GM04504 (cell line): ENCODE measurements around the gene TNFRSF12A.

Experiments
- DNase-seq: peaks from one replicate; pipeline ENCODE4 v3.0.0-alpha.2; 2012; ENCODE audit warnings: low read depth

The TNFRSF12A gene

DNA sequence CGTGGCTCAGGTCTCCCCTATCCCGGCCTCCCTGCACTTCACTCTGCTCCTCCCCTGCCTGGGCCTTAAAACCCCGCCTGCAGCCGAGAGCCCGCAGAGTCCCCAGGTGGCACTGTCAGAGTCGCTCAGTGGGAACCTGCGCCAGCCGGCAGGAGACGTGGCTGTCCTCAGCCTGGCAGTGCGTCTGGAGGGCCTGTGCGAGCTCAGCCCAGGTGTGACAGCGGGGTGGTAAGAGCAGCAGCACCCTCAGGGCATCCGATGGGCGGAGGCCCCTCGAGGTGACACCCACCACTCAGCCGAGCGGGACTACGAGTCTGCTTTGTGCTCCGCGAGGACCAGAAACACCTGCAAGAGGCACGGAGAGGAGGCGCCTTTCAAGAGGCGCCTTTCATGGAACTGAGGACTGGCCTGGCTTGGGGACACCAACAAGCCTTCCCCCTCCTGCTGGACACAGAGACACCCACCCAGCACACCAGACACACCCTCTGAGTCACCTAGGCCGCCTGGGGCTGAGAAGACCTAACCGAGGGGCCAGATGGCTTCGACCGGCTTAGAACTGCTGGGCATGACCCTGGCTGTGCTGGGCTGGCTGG, 7.2 kb upstream of the TNFRSF12A start, which contains the start of gene CLDN9:
Gene CLDN9 (plus strand): TSS at position 96 of the 593 bp plus-strand sequence. CDS start 440 bp downstream, at position 536.
- DNase-seq, result no peak

DNA sequence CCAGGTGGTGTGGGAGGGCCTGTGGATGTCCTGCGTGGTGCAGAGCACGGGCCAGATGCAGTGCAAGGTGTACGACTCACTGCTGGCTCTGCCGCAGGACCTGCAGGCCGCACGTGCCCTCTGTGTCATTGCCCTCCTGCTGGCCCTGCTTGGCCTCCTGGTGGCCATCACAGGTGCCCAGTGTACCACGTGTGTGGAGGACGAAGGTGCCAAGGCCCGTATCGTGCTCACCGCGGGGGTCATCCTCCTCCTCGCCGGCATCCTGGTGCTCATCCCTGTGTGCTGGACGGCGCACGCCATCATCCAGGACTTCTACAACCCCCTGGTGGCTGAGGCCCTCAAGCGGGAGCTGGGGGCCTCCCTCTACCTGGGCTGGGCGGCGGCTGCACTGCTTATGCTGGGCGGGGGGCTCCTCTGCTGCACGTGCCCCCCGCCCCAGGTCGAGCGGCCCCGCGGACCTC, 6.6 kb upstream of the TNFRSF12A start:
- DNase-seq, result no peak

DNA sequence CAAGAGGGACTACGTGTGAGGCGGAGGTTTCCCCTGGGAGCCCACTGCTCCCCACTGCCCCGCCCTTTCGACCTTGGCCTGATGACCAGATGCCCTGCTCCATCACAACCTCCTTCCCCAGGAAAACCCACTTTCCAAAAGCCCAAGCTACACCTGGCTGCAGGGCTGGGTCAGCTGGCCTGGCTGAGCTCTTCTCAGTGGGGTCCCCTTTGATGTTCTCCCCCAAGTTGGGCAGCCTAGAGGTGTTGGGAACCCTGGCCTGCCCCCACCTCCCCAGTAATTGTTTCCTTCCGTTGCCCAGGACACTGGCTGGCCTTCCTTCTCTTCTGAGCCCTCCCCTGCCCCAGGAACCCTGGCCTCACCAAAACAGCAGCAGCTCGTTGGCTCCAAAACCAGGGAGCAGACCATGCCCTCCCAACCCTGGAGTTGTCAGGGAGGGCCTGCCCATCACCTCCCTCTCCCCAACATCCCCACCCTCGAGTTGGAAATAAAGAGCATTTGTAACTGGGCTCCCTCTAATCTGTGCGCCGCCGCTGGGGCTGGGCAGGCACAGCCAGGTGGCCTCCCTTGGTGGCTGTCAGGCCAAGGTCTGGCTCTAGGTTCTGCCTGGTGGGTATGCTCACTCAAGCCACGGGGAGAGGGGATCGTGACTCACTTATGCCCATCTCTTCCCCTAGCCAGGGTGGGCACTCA, 6.0 kb upstream of the TNFRSF12A start:
- DNase-seq, result no peak

DNA sequence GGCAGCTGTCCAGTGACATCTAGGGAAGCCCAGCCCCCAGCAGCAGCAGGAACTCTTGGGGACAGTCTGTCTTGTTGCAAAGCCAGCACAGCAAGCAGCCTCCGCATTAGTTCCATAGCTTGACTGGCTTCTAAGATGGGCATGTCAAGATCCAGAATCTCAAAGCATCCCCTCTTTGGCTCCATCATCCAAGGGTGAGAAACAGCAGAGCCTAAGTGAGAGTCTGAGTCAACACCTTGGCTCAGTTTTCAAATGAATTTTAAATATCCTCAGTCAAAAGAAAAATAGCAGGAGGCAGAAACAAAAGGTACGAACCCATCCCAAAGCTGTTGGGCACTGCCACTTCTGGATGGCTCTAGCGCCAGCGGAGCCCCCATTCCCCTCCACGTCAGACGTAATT, 5.2 kb upstream of the TNFRSF12A start:
- no peak for DNase-seq

DNA sequence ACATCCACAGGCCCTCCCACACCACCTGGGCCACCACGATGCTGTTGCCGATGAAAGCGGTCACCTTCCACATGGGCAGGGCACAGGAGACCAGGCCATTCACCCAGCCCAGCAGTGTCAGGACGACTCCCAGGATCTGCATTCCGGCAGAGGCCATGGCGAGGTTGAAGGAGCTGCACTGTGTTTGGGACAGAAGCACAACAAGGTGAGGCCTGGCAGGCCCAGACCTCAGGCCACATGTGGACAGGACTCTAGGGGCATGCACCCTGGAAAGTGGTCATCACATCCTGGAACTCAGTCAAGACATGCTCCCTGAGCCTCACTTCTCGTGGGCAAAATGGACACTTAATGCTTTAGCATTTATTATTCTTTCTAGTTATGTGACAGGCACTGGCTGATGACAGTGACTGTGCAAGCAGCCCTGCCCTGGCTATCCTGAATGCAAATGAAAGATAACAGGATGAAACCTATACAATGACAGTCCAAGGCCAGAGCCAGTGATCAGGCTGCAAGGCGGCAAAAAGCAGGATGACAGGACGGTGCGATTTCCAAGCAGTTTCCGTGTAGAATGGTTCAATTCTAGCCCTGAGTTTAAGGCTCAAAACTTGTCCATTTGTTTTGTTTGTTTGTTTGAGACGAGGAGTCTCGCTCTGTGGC, 4.2 kb upstream of the TNFRSF12A start:
- DNase-seq, result no peak

DNA sequence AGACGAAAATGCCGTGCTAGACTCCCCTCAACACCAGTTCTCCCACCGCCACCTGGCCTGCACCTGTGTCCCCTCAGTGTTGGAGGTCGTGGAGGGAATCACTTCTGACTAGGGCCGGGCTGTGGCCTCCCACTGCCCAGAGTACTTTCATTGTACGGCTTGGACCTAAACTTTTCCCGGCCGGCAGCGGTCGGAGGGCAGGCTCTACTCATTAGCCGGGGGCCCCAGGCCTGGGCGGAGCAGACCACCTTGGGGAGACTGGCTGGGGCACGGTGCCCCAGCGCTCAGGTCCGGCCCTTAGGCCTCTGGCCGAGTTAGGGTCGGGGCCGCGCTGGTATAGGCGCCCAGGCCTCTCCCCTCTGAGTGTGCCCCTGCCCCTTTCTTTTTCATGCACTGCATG, 2.8 kb upstream of the TNFRSF12A start:
- no peak for DNase-seq

DNA sequence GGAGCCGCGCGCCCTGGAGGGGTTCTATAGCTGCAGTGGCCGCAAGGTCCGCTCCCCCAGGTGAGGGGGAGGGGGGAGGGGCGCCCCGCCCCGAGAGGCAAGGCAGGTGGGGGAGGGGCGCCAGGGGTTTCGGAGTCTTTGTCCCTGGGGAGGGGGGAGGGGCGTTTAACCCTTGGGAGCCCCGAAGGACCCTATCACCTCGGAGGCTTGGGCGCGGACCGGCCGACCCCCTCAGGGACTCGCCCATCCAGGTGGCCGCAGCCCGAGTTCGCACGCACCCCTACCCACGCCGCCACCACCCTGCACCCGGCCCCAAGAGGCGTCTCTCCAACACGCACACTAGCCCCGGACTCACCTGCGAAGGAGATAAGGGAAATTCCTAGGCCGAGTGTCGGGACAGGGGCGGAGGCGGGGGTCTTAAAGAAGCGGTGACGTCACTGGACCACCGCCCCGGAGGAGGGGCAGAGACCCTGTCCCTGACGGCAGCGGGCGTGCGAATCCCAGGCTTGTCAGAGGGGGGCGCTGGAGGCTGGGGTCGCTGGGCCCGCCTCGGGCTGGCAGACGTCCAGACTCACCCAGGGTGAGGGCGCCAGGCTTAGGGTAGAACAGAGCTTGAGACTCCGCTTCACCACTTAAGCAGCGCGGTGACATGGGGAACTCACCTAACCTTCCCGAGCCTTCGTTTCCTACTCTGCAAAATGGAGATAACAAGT, 2.2 kb upstream of the TNFRSF12A start, which contains the start of gene CLDN6:
Gene CLDN6 (minus strand): TSS at position 390 of the 713 bp plus-strand sequence. CDS start 2,162 bp downstream, outside the sequence.
- no peak for DNase-seq

DNA sequence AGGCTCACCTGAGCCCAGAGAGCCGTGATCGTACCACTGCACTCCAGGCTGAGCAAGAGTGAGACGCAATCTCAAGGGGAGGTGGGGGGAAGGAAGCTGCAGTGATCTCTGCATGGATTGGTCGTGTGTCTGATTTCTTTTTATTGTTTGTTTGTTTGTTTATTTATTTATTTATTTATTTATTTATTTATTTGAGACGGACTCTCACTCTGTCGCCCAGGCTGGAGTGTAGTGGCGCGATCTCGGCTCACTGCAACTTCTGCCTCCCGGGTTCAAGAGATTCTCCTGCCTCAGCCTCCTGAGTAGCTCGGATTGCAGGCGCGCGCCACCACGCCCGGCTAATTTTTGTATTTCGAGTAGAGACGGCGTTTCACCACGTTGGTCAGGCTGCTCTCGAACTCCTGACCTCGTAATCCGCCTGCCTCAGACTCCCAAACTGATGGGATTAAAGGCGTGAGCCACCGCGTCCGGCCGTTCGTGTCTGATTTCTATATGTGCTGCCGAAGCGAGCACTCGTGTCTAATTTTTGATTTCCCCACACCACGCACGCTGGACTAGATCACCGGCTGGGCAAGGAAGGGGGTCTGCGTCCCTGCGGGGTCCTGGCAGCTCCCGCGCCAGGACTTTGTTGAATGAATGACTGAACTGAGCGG, 448 bp upstream of the TNFRSF12A start:
- DNase-seq, result no peak

DNA sequence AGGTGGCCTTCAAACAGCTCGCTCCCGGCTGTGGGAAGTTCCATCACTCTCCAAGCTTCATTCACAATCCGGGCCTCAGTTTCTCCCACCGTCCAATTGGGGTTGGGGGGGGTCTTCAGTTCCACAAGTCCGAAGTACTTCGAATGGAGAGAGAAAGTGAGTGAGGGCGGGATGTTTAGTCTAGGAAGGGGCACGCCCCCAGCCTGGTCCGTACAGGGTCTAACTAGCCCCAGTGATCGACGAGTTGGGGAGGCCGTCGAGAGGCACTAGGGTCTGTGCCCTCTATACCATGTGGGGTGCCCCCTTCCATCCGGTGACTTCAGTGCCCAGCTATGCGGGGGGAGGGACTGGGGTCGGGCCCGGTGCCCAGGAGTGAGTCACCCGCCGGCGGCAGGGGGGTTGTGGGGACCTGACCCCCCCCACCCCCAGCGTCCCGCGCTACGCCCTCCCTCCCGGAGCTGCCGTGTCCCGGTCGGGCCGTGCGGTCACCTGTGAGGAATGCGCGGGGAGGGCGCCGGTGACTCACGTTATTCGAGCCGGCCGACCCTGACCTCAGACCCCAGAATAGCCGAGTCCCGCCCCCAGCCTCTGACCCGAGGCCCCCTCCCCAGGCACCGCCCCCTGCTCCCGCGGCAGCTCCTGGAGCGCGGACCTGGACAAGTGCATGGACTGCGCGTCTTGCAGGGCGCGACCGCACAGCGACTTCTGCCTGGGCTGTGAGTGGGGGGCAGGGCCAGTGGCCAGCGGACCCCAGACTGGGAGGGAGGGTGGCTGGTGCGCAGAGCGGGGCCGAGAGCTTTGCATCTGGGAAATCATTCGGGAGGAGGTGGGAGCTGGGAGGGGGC, 658 bp downstream of the TNFRSF12A start:
- peak; percentile 80 for DNase-seq

DNA sequence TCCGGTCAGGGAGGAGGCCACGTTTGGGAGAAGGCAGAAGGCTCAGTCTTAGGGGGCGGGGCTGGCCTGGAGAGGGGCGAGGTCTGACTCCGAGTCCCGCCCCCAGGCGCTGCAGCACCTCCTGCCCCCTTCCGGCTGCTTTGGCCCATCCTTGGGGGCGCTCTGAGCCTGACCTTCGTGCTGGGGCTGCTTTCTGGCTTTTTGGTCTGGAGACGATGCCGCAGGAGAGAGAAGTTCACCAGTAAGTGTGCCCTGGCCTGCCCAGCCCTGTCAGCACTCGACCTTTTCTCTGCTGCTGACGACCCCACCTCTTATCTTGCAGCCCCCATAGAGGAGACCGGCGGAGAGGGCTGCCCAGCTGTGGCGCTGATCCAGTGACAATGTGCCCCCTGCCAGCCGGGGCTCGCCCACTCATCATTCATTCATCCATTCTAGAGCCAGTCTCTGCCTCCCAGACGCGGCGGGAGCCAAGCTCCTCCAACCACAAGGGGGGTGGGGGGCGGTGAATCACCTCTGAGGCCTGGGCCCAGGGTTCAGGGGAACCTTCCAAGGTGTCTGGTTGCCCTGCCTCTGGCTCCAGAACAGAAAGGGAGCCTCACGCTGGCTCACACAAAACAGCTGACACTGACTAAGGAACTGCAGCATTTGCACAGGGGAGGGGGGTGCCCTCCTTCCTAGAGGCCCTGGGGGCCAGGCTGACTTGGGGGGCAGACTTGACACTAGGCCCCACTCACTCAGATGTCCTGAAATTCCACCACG, 1.5 kb downstream of the TNFRSF12A start:
- DNase-seq, result peak; percentile 94

DNA sequence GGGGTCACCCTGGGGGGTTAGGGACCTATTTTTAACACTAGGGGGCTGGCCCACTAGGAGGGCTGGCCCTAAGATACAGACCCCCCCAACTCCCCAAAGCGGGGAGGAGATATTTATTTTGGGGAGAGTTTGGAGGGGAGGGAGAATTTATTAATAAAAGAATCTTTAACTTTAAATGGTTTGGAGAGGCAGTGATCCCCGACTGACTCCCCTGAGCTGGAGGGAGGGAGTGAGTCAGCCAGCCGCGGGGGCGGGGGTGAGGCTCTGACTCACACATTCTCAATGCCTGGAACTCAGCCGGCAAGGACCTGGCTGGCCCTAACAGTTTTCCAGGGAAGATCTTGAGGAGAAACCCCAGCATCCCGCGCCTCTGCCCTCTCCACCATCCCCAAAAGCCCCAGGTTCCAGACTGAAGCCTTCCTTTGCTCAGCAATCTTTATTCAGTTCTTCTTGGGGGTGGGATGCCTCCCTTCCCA, 2.1 kb downstream of the TNFRSF12A start:
- DNase-seq, result peak; percentile 91

DNA sequence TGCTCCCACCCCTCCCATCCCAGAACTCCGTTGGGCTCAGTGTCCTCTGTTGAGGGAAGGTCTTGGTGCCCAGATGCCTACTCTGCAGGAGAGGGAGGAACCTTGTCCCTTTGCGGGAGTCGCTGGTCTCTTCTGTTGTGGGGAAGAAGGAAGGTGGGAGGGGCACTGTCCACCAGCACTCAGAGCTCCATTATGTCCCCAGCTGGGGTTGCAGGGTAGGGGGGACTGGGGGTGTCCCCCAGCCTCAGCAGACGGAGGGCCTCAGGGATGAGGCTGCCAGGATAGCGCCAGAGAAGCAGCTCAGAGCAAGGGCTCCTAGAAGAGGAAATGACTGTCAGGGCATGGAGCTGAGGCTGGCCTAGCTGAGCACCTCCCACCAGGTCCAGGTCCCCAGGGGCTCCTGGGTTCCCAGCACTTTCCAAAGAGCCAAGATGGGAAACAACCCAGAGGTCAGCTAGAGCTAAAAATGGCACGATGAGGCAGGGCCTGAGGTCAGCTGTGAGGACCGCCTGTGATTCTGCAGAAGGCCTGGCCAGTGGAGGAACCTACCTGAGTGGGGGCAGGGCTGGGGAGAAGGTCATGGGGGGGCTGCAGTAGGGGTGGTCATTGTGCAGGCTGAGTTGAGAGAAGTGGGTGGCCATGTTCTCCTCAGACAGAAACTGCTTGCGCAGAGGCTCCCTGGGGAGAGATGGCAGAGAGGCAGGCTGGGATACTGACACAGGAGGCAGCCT, 2.7 kb downstream of the TNFRSF12A start:
- peak; percentile 27 for DNase-seq

DNA sequence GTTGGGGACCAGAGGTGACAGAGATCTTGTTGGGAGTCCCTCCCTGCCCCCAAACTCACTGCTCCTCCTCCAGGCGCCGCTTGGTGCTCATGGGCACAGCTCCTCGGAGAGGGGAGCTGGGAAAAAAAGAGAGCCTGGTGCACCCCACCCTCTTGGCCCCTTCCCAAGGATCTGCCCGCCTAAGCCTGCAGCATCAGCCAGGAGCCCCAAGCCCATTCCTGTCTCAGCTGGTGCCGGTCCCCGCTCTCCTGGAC, 3.2 kb downstream of the TNFRSF12A start:
- DNase-seq, result peak; percentile 69

DNA sequence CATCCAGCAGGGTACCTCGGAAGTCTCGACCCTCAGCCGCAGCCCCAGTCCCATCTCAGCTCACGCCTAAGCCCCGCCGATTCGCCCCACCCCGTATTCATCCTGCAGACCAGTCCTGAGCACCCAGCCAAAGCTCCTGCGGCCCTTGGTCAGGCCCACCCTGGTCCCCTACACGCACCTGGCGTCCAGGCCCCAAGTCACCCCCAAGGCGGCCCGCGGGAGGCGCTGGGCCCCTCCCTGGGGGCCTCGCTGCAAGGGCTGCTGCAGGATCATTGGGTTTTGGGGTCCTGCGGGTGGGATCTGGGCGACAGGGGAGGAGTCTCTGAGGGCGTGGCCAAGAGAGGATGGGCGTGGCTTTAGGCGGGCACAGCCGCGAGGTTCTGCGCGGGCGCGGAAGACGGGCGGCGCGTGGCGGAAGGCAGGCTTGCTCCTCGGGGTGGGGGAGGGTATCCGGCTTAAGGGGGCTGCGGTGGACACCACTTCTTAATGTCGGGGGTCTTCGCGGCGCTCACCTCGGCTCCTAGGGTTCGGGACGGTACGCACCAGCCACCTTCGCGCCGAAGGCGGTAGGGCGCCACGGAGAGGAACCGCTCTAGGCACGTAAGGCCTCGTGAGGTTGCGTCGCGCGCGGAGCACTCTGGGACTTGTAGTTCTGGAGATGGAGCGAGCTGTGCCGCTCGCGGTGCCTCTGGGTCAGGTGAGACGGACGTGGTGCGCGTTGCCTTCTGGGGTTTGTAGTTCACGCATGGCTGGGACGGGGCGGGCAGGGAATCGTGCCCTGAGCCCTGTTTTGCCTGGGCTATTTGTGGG, 3.7 kb downstream of the TNFRSF12A start, which contains the start of the genes HCFC1R1 and THOC6:
Gene HCFC1R1 (minus strand): TSS at position 274 of the 810 bp plus-strand sequence. CDS start 1 bp downstream, at position 273.
Gene THOC6 (plus strand): TSS at position 367 of the 810 bp plus-strand sequence. CDS start 292 bp downstream, at position 659.
- peak; percentile 95 for DNase-seq

DNA sequence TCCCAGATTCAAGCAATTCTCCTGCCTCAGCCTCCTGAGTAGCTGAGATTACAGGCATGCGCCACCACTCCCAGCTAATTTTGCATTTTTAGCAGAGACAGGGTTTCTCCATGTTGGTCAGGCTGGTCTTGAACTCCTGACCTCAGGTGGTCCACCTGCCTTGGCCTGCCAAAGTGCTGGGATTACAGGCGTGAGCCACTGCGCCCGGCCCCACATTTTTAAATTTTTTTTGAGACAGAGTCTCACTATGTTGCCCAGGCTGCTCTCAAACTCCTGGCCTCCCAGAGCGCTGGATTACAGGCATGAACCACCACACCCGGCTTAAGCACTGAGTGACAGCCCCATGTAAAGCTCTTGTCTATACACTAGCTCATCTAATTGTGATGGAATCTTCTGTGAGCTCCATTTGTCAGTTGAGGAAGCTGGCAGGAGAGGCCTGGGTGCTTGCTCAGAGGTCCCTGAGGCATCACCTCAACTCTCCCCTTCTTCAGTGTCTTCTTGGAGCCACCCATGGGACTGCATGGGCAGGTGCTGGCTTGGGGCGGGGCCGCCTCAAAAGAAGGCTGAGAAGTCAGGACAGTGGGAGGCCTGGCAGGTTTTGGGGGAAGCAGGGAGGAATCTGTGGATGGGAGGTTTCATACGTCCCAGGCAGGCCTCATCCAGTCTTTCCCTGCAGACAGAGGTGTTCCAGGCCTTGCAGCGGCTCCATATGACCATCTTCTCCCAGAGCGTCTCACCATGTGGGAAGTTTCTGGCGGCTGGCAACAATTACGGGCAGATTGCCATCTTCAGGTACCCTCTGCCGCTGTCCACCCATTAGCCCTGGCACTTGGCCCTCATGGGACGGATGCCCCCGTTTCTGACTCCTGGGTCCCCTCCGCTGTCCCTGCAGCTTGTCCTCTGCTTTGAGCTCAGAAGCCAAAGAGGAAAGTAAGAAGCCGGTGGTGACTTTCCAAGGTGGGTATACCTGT, 5.1 kb downstream of the TNFRSF12A start:
- no peak for DNase-seq

DNA sequence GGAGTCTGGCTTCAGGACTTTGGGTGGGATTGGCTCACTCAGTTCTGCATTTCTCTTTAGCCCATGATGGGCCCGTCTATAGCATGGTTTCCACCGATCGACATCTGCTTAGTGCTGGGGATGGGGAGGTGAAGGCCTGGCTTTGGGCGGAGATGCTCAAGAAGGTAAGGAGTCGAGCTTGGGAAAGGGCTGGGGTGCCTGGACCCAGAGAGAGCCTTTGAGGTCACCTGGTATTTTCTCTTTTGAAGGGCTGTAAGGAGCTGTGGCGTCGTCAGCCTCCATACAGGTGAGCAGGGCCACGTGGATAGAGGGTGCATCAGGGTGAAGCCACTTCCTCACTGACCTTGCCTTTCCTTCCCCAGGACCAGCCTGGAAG, 5.8 kb downstream of the TNFRSF12A start:
- DNase-seq, result no peak
